GM19463 (cell line): Measurements from ENCODE around the gene TBC1D2.

Experiments used
- ATAC-seq: cut with Tn5 transposase; IDR thresholded peaks from one replicate; pipeline ENCODE4 v1.9.1; 2021; ENCODE audit warnings: mild to moderate bottlenecking, moderate library complexity; ENCODE audit not compliant: unreplicated experiment

TBC1D2 gene

GRCh38 chr9:98192503-98193335 lies 62.7 kb downstream of the TBC1D2 start, which contains the start of gene CORO2A:
Gene CORO2A (minus strand): TSS chr9:98192637. CDS start chr9:98157660, 34,977 bp downstream.
- ATAC-seq: peak; percentile 56

- ATAC-seq: no peak
These were observed 63.6 kb downstream of the TBC1D2 start for GRCh38 chr9:98191671-98192502.

GRCh38 chr9:98191181-98191608 lies 64.3 kb downstream of the TBC1D2 start:
- no peak for ATAC-seq

GRCh38 chr9:98190757-98191105 lies 64.7 kb downstream of the TBC1D2 start:
- ATAC-seq: no peak

- ATAC-seq: no peak
These were observed 66.0 kb downstream of the TBC1D2 start for GRCh38 chr9:98189412-98189811.

DNA sequence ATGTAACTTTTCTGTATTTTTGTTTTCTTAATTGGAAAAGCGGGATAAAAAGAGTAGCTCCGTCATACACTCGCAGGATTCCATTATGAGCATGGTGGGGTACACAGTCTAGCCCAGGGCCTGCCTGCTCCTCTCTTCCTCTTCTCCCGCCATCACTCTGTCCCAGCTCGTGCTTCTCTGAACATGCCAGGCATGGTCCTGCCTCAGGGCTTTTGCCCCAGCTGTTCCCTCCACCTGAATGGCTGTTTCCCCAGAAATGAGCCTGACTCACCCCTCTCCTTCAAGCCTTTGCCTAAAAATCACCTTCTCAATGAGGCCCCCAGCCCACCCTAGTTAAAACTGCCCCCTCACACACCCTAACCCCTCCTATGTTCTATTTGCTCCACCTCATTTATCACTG lies 67.5 kb downstream of the TBC1D2 start:
- ATAC-seq: no peak

GRCh38 chr9:98186236-98186635 lies 69.2 kb downstream of the TBC1D2 start:
- no peak for ATAC-seq

DNA sequence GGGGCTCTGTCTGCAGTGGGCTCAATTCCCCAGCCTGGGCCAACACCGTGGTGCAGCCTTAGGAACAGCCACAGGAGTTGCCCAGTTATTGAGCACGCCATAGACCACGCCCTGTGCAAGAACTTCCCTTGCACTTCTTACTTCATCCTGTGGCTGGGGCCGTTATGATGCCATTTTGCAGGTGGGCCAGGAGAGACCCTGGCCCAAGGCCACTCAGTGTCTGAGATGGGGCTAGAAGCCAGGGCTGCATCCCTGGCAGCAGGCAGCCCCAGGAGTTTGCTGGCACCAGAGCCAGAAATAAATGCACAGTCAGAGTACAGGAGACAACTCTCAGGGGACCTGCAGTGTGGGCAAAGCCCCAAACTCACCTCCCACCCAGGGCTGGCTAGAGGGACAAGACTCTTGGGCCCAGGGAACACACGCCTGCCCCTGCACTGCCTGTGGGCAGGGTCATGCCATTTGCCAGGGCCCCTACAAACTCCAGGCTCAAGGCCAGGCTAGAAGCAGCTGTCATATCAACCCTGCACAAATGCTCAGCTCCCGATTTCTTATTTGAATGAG lies 69.8 kb downstream of the TBC1D2 start:
- no peak for ATAC-seq

DNA sequence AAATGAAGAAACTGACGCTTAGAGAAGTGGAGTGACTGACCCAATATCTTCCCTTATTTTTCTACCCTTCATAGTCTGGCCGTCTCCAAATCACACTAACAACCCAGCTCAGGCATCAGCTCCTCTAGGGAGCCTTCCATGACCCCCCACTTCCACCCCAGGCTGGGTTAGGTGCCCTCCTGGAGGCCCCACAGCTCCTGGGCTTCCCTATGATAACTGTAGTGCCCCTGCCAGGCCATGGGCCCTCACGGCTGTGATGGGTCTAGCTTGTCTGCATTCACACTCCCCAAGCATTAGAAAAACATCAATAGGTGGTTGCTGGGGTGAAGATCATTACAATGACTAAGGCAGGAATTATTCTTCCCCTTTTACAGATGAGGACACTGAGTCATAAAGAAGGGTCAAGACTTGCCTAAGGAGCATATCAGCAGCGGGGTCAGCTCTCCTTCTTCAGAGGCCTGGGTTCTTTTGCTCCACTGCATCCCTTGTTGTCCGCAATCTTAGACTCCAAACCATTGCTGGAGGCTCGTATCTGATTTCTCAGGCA lies 70.4 kb downstream of the TBC1D2 start:
- no peak for ATAC-seq

GRCh38 chr9:98184326-98184725 lies 71.1 kb downstream of the TBC1D2 start:
- no peak for ATAC-seq

GRCh38 chr9:98182889-98183599 lies 72.4 kb downstream of the TBC1D2 start:
- ATAC-seq: no peak

- no peak for ATAC-seq
These were observed 73.2 kb downstream of the TBC1D2 start for GRCh38 chr9:98182069-98182820.

DNA sequence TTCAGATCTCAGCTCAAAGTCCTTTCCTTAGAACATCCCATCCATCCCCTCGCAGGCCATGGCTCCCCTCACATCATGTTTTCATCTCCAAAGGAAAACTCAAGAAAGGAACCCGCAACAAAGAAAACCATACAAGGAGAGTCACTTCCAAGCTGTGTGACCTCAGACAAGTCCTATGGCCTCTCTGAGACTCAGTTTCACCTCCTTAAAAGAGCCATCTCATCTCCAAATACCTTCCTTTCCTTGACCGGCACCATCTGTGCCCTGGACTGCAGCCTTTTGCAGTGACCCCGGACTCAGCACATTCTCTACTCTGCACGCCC lies 73.7 kb downstream of the TBC1D2 start:
- ATAC-seq: no peak

DNA sequence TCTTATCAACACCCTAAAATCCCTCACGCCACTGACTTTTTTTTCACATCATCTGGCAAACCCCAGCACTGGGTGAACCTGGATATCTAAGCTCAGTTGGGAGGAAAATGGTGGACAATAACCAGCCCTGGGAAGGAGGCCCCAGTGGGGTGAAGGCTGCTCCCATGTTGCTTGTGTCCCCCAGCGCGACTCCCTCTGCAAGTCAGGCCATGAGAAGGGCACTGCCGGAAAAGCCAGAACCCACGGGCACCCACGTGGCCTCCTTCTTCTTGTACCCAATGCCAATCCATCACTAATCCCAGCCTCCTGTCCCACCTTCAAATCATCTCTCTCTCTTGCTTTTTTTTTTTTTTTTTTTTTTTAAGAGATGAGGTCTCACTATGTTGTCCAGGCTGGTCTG lies 74.5 kb downstream of the TBC1D2 start:
- no peak for ATAC-seq

GRCh38 chr9:98178874-98179850 lies 76.3 kb downstream of the TBC1D2 start:
- ATAC-seq: no peak

DNA sequence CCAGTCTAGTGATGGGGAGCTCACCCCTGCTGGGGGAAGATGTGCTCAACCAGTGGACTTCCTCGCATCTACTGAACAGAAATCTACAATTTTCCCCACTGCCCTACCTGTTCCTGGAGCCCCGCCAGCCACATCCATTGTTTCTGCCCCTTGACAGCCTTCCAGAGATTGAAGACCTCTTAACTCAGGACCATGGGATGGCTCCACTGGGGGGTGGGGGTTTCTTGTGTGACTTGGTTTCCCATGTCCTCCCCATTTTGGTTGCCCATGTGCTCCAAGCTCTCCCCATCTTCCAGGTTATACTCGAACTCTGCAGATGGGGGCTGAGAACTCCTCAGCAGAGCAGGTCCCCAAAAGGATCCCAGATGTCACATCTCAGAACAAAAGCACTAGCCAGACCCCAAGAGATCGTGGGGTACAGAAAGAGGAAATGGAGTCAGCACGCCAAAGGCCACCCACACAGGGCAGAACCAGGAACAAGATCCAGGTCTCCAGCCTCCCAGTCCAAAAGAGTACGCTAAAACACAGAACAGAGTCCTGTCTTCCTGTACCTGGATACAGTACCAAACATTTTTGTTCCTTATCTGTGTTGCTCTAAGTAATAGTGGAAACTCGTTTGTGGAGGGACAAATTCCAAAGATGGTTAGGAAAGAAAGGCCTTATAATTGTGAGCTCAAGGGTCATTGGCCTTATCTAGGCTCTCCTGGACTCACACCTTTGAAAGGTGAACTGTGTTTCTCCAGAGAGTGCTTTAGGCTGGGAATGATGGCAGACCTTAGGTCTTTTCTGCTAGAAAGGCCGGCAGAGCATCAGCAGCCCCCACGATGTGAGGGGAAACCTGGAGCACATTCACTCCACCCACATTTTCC lies 78.8 kb downstream of the TBC1D2 start:
- no peak for ATAC-seq

- ATAC-seq: no peak
These were observed 79.7 kb downstream of the TBC1D2 start for GRCh38 chr9:98175762-98176161.

GRCh38 chr9:98175028-98175569 lies 80.3 kb downstream of the TBC1D2 start:
- no peak for ATAC-seq
